ENCODE measurements around the gene SLC10A7. TPM values are rescaled to one million over a fixed set of nuclear protein-coding genes. Genes with fewer than 3 reads are reported as not detected.

Gene SLC10A7
- total RNA-seq, 1 donor from 2014 or later: 30.6 TPM

- no peak for DNase-seq (ENCODE audit: low spot score)
These were observed 27.6 kb downstream of the SLC10A7 start for GRCh38 chr4:146494143-146494542.

GRCh38 chr4:146490106-146490505 lies 31.6 kb downstream of the SLC10A7 start:
- no peak for DNase-seq (ENCODE audit: low spot score)

- peak; percentile 13 for DNase-seq (ENCODE audit: low spot score)
These were observed 33.1 kb downstream of the SLC10A7 start for GRCh38 chr4:146488495-146489174.

- DNase-seq (ENCODE audit: low spot score): no peak
These were observed 35.2 kb downstream of the SLC10A7 start for GRCh38 chr4:146486565-146486964.

- DNase-seq (ENCODE audit: low spot score): no peak
These were observed 35.8 kb downstream of the SLC10A7 start for GRCh38 chr4:146485968-146486367.

- DNase-seq (ENCODE audit: low spot score): no peak
These were observed 39.0 kb downstream of the SLC10A7 start for GRCh38 chr4:146482788-146483187.

GRCh38 chr4:146481246-146481645 lies 40.5 kb downstream of the SLC10A7 start:
- DNase-seq (ENCODE audit: low spot score): no peak

- no peak for DNase-seq (ENCODE audit: low spot score)
These were observed 43.7 kb downstream of the SLC10A7 start for GRCh38 chr4:146478009-146478408.

- DNase-seq (ENCODE audit: low spot score): no peak
These were observed 44.7 kb downstream of the SLC10A7 start for GRCh38 chr4:146477054-146477453.

GRCh38 chr4:146472404-146472803 lies 49.3 kb downstream of the SLC10A7 start:
- no peak for DNase-seq (ENCODE audit: low spot score)

GRCh38 chr4:146470604-146471003 lies 51.1 kb downstream of the SLC10A7 start:
- no peak for DNase-seq (ENCODE audit: low spot score)

GRCh38 chr4:146469022-146469421 lies 52.7 kb downstream of the SLC10A7 start:
- DNase-seq (ENCODE audit: low spot score): no peak

GRCh38 chr4:146465628-146466027 lies 56.1 kb downstream of the SLC10A7 start:
- no peak for DNase-seq (ENCODE audit: low spot score)

- no peak for DNase-seq (ENCODE audit: low spot score)
These were observed 59.5 kb downstream of the SLC10A7 start for GRCh38 chr4:146462251-146462650.

GRCh38 chr4:146458594-146458993 lies 63.1 kb downstream of the SLC10A7 start:
- no peak for DNase-seq (ENCODE audit: low spot score)

GRCh38 chr4:146456681-146457080 lies 65.1 kb downstream of the SLC10A7 start:
- no peak for DNase-seq (ENCODE audit: low spot score)

GRCh38 chr4:146453181-146453807 lies 68.4 kb downstream of the SLC10A7 start:
- no peak for DNase-seq (ENCODE audit: low spot score)

- no peak for DNase-seq (ENCODE audit: low spot score)
These were observed 71.2 kb downstream of the SLC10A7 start for GRCh38 chr4:146450524-146450923.

- no peak for DNase-seq (ENCODE audit: low spot score)
These were observed 75.2 kb downstream of the SLC10A7 start for GRCh38 chr4:146446555-146446954.

GRCh38 chr4:146445198-146446150 lies 76.3 kb downstream of the SLC10A7 start:
- DNase-seq (ENCODE audit: low spot score): no peak

- no peak for DNase-seq (ENCODE audit: low spot score)
These were observed 78.2 kb downstream of the SLC10A7 start for GRCh38 chr4:146443525-146443924.

GRCh38 chr4:146442801-146443200 lies 78.9 kb downstream of the SLC10A7 start:
- DNase-seq (ENCODE audit: low spot score): no peak

Measured in umbilical cord (tissue), 2 donors.